Mesothelial cell of epicardium (in vitro differentiated cells): Measurements from ENCODE around the gene VAMP3. TPM values are rescaled to one million over a fixed set of nuclear protein-coding genes. Genes with fewer than 3 reads are reported as not detected.

Experiments
- DNase-seq, 2 experiments: peaks; one replicate each; pipeline ENCODE4 v3.0.0; 2021; ENCODE audit warnings: low spot score in 2 of 2; ENCODE audit not compliant: unreplicated experiment in 2 of 2
- H3K27ac Mint-ChIP-seq: 2 replicates; pipeline ENCODE4 v1.8.0; 2021; ENCODE audit warnings: mixed read lengths
- H3K27me3 Mint-ChIP-seq: 2 replicates; pipeline ENCODE4 v1.8.0; 2021; ENCODE audit warnings: low read depth, mixed read lengths
- H3K36me3 Mint-ChIP-seq: 2 replicates; pipeline ENCODE4 v1.8.0; 2021; ENCODE audit warnings: mixed read lengths
- H3K4me1 Mint-ChIP-seq: 2 replicates; pipeline ENCODE4 v1.8.0; 2021; ENCODE audit warnings: mixed read lengths
- H3K4me3 Mint-ChIP-seq: 2 replicates; pipeline ENCODE4 v1.8.0; 2021; ENCODE audit warnings: mild to moderate bottlenecking, moderate library complexity, mixed read lengths
- H3K9me3 Mint-ChIP-seq: 2 replicates; pipeline ENCODE4 v1.8.0; 2021; ENCODE audit warnings: mixed read lengths
- CTCF ChIP-seq: fragments of 200-600 bp; sonication (generic); IDR thresholded peaks from one replicate; pipeline ENCODE4 v1.5.0; 2021; ENCODE audit warnings: antibody characterized with exemption; ENCODE audit not compliant: unreplicated experiment
- total RNA-seq: library from RNA; stranded (reverse); gene quantifications from 3 replicates; pipeline ENCODE4 v1.2.1, GENCODE V29; 2021

Gene VAMP3
- total RNA-seq, 1 donor from 2014 or later: 76.0 TPM

- H3K4me3 Mint-ChIP-seq: no peak overlapping the region
- no peak for DNase-seq
- H3K4me1 Mint-ChIP-seq: peaks cover 12% of the 10 kb centered on the region
- no peaks in the 10 kb centered on the region for H3K9me3 Mint-ChIP-seq
- no peaks in the 10 kb centered on the region for H3K36me3 Mint-ChIP-seq
- TF ChIP-seq CTCF: no peak
- H3K27me3 Mint-ChIP-seq: no peaks in the 10 kb centered on the region
- no peak overlapping the region for H3K27ac Mint-ChIP-seq
Measured at GRCh38 chr1:7753641-7754040, 17.5 kb upstream of the VAMP3 start.

- no peak overlapping the region for H3K4me3 Mint-ChIP-seq
- no peaks in the 10 kb centered on the region for H3K36me3 Mint-ChIP-seq
- H3K27me3 Mint-ChIP-seq: no peaks in the 10 kb centered on the region
- DNase-seq: no peak
- no peak for TF ChIP-seq CTCF
- no peaks in the 10 kb centered on the region for H3K9me3 Mint-ChIP-seq
- H3K4me1 Mint-ChIP-seq: peaks cover 12% of the 10 kb centered on the region
- no peak overlapping the region for H3K27ac Mint-ChIP-seq
Measured at GRCh38 chr1:7754234-7754633, 16.9 kb upstream of the VAMP3 start.

GRCh38 chr1:7755448-7755847, 15.6 kb upstream of the VAMP3 start:
- H3K36me3 Mint-ChIP-seq: no peaks in the 10 kb centered on the region
- H3K4me3 Mint-ChIP-seq: no peak overlapping the region
- TF ChIP-seq CTCF: no peak
- no peaks in the 10 kb centered on the region for H3K27me3 Mint-ChIP-seq
- H3K4me1 Mint-ChIP-seq: peaks cover 12% of the 10 kb centered on the region
- H3K27ac Mint-ChIP-seq: no peak overlapping the region
- no peaks in the 10 kb centered on the region for H3K9me3 Mint-ChIP-seq
- no peak for DNase-seq

GRCh38 chr1:7760245-7760644, 10.9 kb upstream of the VAMP3 start:
- Mint-ChIP-seq H3K4me3 (no peak overlapping the region), H3K9me3 (no peaks in the 10 kb centered on the region), H3K4me1 (no peaks in the 10 kb centered on the region), H3K27me3 (no peaks in the 10 kb centered on the region), H3K27ac (no peak overlapping the region), H3K36me3 (no peaks in the 10 kb centered on the region)
- no peak for TF ChIP-seq CTCF
- DNase-seq: no peak

GRCh38 chr1:7761103-7761502, 10.0 kb upstream of the VAMP3 start:
- no peaks in the 10 kb centered on the region for H3K36me3 Mint-ChIP-seq
- H3K27me3 Mint-ChIP-seq: no peaks in the 10 kb centered on the region
- no peak overlapping the region for H3K27ac Mint-ChIP-seq
- H3K4me1 Mint-ChIP-seq: no peaks in the 10 kb centered on the region
- no peak overlapping the region for H3K4me3 Mint-ChIP-seq
- H3K9me3 Mint-ChIP-seq: no peaks in the 10 kb centered on the region
- no peak for DNase-seq
- no peak for TF ChIP-seq CTCF

GRCh38 chr1:7767176-7767575, 3.9 kb upstream of the VAMP3 start:
- Mint-ChIP-seq H3K9me3 (no peaks in the 10 kb centered on the region), H3K27ac (no peak overlapping the region), H3K36me3 (no peaks in the 10 kb centered on the region), H3K27me3 (no peaks in the 10 kb centered on the region), H3K4me3 (no peak overlapping the region), H3K4me1 (peaks cover 9% of the 10 kb centered on the region)
- no peak for DNase-seq
- TF ChIP-seq CTCF: no peak
